DMS114 treated with DMSO at 0.1 percent for 48 hours (cell line): Measurements from ENCODE around the gene NKAPL.
"Not testable (repeated sequence)": the region's sequence is repeated elsewhere in the genome, so short reads cannot be mapped to it uniquely, and the experiment has no call there.

Experiments
- DNase-seq: peaks from one replicate; lab custom pipeline; 2025; ENCODE audit not compliant: unreplicated experiment; lab: John Stamatoyannopoulos, UW

Gene NKAPL

GRCh38 chr6:28295326-28295725 is 36.2 kb downstream of the NKAPL start:
- no peak for DNase-seq

GRCh38 chr6:28296520-28297060 is 37.5 kb downstream of the NKAPL start:
- no peak for DNase-seq

GRCh38 chr6:28303570-28303969 is 44.5 kb downstream of the NKAPL start:
- DNase-seq, result no peak

- not testable (repeated sequence) for DNase-seq
These were observed 47.3 kb downstream of the NKAPL start for GRCh38 chr6:28306363-28306762.
